Measurements from ENCODE around the gene HIVEP1.
A peak's percentile ranks its signal among the peaks of the same experiment; 100 is the strongest.

- TF ChIP-seq CTCF (IDR thresholded peaks at IDR 0.05) (peak in 1 of 5 experiments; percentile 16), POLR2A (IDR thresholded peaks at IDR 0.05) (no peak), EP300 (IDR thresholded peaks at IDR 0.05) (peak in 1 of 2 donors; percentile 70)
These were observed 3.5 kb upstream of the HIVEP1 start for GRCh38 chr6:12008366-12009179.
